ENCODE results near the gene TPD52L2.
"Not testable (repeated sequence)": the region's sequence is repeated elsewhere in the genome, so short reads cannot be mapped to it uniquely, and the experiment has no call there.

Gene TPD52L2

GRCh38 chr20:63861365-63861934 lies 3.6 kb upstream of the TPD52L2 start, which contains the start of gene ABHD16B:
TSS of gene ABHD16B (plus strand) at chr20:63861498. CDS start at chr20:63861541, 43 bp downstream.
- H3K4me3 Mint-ChIP-seq = no peak within 1 kb of the TSS
- H3K36me3 Mint-ChIP-seq = peaks cover 1% of the 10 kb centered on the region

GRCh38 chr20:63861981-63862901 lies 2.8 kb upstream of the TPD52L2 start:
- H3K36me3 Mint-ChIP-seq = peaks cover 1% of the 10 kb centered on the region
- H3K4me3 Mint-ChIP-seq = no peak overlapping the region
- no peaks in the 10 kb centered on the region for H3K27me3 Mint-ChIP-seq
- H3K27ac Mint-ChIP-seq = no peak overlapping the region
- H3K9me3 Mint-ChIP-seq = no peaks in the 10 kb centered on the region
- peaks cover 40% of the 10 kb centered on the region for H3K4me1 Mint-ChIP-seq

More at GRCh38 chr20:63861365-63861934, 3.6 kb upstream of the TPD52L2 start, which contains the start of gene ABHD16B:
- no peaks in the 10 kb centered on the region for H3K27me3 Mint-ChIP-seq
- H3K27ac Mint-ChIP-seq = no peak within 1 kb of the TSS
- H3K4me1 Mint-ChIP-seq = peaks cover 46% of the 10 kb centered on the region
- no peaks in the 10 kb centered on the region for H3K9me3 Mint-ChIP-seq

- Mint-ChIP-seq H3K36me3 (peaks cover 4% of the 10 kb centered on the region), H3K4me3 (peak overlapping the region; percentile 96), H3K4me1 (peaks cover 34% of the 10 kb centered on the region)
These were observed 1.9 kb upstream of the TPD52L2 start for GRCh38 chr20:63863021-63863797.

GRCh38 chr20:63863798-63864544 lies 1.1 kb upstream of the TPD52L2 start:
- no peaks in the 10 kb centered on the region for H3K27me3 Mint-ChIP-seq
- H3K4me3 Mint-ChIP-seq = peak overlapping the region; percentile 96
- peak overlapping the region; percentile 95 for H3K27ac Mint-ChIP-seq
- no peaks in the 10 kb centered on the region for H3K9me3 Mint-ChIP-seq
- H3K36me3 Mint-ChIP-seq = peaks cover 6% of the 10 kb centered on the region
- H3K4me1 Mint-ChIP-seq = peaks cover 30% of the 10 kb centered on the region

More at GRCh38 chr20:63863021-63863797, 1.9 kb upstream of the TPD52L2 start:
- no peaks in the 10 kb centered on the region for H3K27me3 Mint-ChIP-seq
- H3K27ac Mint-ChIP-seq = peak overlapping the region; percentile 95
- H3K9me3 Mint-ChIP-seq = no peaks in the 10 kb centered on the region

- H3K27ac Mint-ChIP-seq = peak overlapping the region; percentile 95
- H3K27me3 Mint-ChIP-seq = no peaks in the 10 kb centered on the region
- no peaks in the 10 kb centered on the region for H3K9me3 Mint-ChIP-seq
- peaks cover 6% of the 10 kb centered on the region for H3K36me3 Mint-ChIP-seq
- H3K4me1 Mint-ChIP-seq = peaks cover 24% of the 10 kb centered on the region
- peak overlapping the region; percentile 96 for H3K4me3 Mint-ChIP-seq
These were observed 509 bp upstream of the TPD52L2 start for GRCh38 chr20:63864545-63864977.

GRCh38 chr20:63867042-63867441 lies 2.0 kb downstream of the TPD52L2 start:
- H3K27ac Mint-ChIP-seq = not testable (repeated sequence)

GRCh38 chr20:63868264-63868663 lies 3.2 kb downstream of the TPD52L2 start:
- Mint-ChIP-seq H3K4me1 (peaks cover 24% of the 10 kb centered on the region), H3K4me3 (peak overlapping the region; percentile 45), H3K27me3 (no peaks in the 10 kb centered on the region)

More at GRCh38 chr20:63867042-63867441, 2.0 kb downstream of the TPD52L2 start:
- H3K27me3 Mint-ChIP-seq, H3K9me3 Mint-ChIP-seq, H3K36me3 Mint-ChIP-seq: not testable (repeated sequence)
- Mint-ChIP-seq H3K4me3 (peak overlapping the region; percentile 60), H3K4me1 (peaks cover 24% of the 10 kb centered on the region)

GRCh38 chr20:63873477-63873971 lies 8.5 kb downstream of the TPD52L2 start:
- H3K36me3 Mint-ChIP-seq = peaks cover 11% of the 10 kb centered on the region
- H3K9me3 Mint-ChIP-seq = no peaks in the 10 kb centered on the region
- no peaks in the 10 kb centered on the region for H3K27me3 Mint-ChIP-seq
- H3K4me1 Mint-ChIP-seq = peaks cover 8% of the 10 kb centered on the region
- peak overlapping the region; percentile 8 for H3K4me3 Mint-ChIP-seq
- peak overlapping the region; percentile 20 for H3K27ac Mint-ChIP-seq

More at GRCh38 chr20:63868264-63868663, 3.2 kb downstream of the TPD52L2 start:
- peaks cover 6% of the 10 kb centered on the region for H3K36me3 Mint-ChIP-seq
- H3K27ac Mint-ChIP-seq = no peak overlapping the region
- no peaks in the 10 kb centered on the region for H3K9me3 Mint-ChIP-seq

GRCh38 chr20:63874241-63874640 lies 9.2 kb downstream of the TPD52L2 start:
- not testable (repeated sequence) for H3K27ac Mint-ChIP-seq, H3K4me3 Mint-ChIP-seq, H3K9me3 Mint-ChIP-seq, H3K27me3 Mint-ChIP-seq, H3K4me1 Mint-ChIP-seq
- peaks cover 11% of the 10 kb centered on the region for H3K36me3 Mint-ChIP-seq

GRCh38 chr20:63876489-63877036 lies 11.5 kb downstream of the TPD52L2 start:
- peaks cover 8% of the 10 kb centered on the region for H3K4me1 Mint-ChIP-seq
- H3K36me3 Mint-ChIP-seq = peaks cover 11% of the 10 kb centered on the region
- H3K27me3 Mint-ChIP-seq = no peaks in the 10 kb centered on the region
- no peaks in the 10 kb centered on the region for H3K9me3 Mint-ChIP-seq
- H3K4me3 Mint-ChIP-seq = no peak overlapping the region
- no peak overlapping the region for H3K27ac Mint-ChIP-seq

- Mint-ChIP-seq H3K27me3 (no peaks in the 10 kb centered on the region), H3K27ac (no peak overlapping the region), H3K4me3 (no peak overlapping the region), H3K36me3 (peaks cover 12% of the 10 kb centered on the region), H3K9me3 (no peaks in the 10 kb centered on the region), H3K4me1 (peaks cover 8% of the 10 kb centered on the region)
These were observed 12.8 kb downstream of the TPD52L2 start for GRCh38 chr20:63877755-63878470.

GRCh38 chr20:63878899-63879663 lies 14.0 kb downstream of the TPD52L2 start:
- no peaks in the 10 kb centered on the region for H3K9me3 Mint-ChIP-seq
- H3K36me3 Mint-ChIP-seq = peaks cover 9% of the 10 kb centered on the region
- no peaks in the 10 kb centered on the region for H3K4me1 Mint-ChIP-seq
- H3K27ac Mint-ChIP-seq = no peak overlapping the region
- no peaks in the 10 kb centered on the region for H3K27me3 Mint-ChIP-seq
- no peak overlapping the region for H3K4me3 Mint-ChIP-seq

- not testable (repeated sequence) for H3K36me3 Mint-ChIP-seq, H3K9me3 Mint-ChIP-seq, H3K4me3 Mint-ChIP-seq, H3K27me3 Mint-ChIP-seq, H3K4me1 Mint-ChIP-seq, H3K27ac Mint-ChIP-seq
These were observed 15.8 kb downstream of the TPD52L2 start for GRCh38 chr20:63880901-63881300.
